Natural killer cell treated with Interleukin-12 subunit alpha and Interleukin-12 subunit beta and Interleukin-15 and Interleukin-18, amount 100 ng/mL, for 72 hours (primary cell): Measurements from ENCODE around the gene STOML1. TPM values are rescaled to one million over a fixed set of nuclear protein-coding genes. Genes with fewer than 3 reads are reported as not detected.
A peak's percentile ranks its signal among the peaks of the same experiment; 100 is the strongest.

Experiments
- ATAC-seq, 2 donors: fragments of 150-1000 bp; cut with Tn5 transposase in 1 of 2; sonication (Bioruptor Pico), chemical (Tn5 transposase) in 1 of 2; 2 replicates each; pipeline ENCODE4 v1.10.0; 2021
- DNase-seq: peaks from one replicate; pipeline ENCODE4 v3.0.0; 2022; ENCODE audit warnings: low spot score
- H3K27ac Mint-ChIP-seq, 2 donors: 1 replicate in 1 of 2; 2 replicates in 1 of 2; pipeline ENCODE4 v1.8.0; 2022; ENCODE audit warnings: mixed read lengths in 2 of 2, mild to moderate bottlenecking in 1 of 2, moderate library complexity in 1 of 2
- H3K27me3 Mint-ChIP-seq, 2 donors: 1 replicate in 1 of 2; 2 replicates in 1 of 2; pipeline ENCODE4 v1.8.0; 2022; ENCODE audit warnings: mixed read lengths in 2 of 2
- H3K36me3 Mint-ChIP-seq: one replicate; pipeline ENCODE4 v1.8.0; 2022; ENCODE audit warnings: mixed read lengths
- H3K4me1 Mint-ChIP-seq, 2 donors: 1 replicate in 1 of 2; 2 replicates in 1 of 2; pipeline ENCODE4 v1.8.0; 2022; ENCODE audit warnings: low read depth in 2 of 2, mixed read lengths in 2 of 2, mild to moderate bottlenecking in 1 of 2
- H3K4me3 Mint-ChIP-seq: one replicate; pipeline ENCODE4 v1.8.0; 2022; ENCODE audit warnings: mixed read lengths
- H3K9me3 Mint-ChIP-seq: 2 replicates; pipeline ENCODE4 v1.8.0; 2022; ENCODE audit warnings: mixed read lengths
- total RNA-seq, 2 donors: library from RNA; stranded (reverse); gene quantifications; one replicate each; pipeline ENCODE4 v1.2.3, GENCODE V29; 2022

The STOML1 gene
- total RNA-seq, 2 donors from 2014 or later = 14.3 to 17.9 TPM

DNA sequence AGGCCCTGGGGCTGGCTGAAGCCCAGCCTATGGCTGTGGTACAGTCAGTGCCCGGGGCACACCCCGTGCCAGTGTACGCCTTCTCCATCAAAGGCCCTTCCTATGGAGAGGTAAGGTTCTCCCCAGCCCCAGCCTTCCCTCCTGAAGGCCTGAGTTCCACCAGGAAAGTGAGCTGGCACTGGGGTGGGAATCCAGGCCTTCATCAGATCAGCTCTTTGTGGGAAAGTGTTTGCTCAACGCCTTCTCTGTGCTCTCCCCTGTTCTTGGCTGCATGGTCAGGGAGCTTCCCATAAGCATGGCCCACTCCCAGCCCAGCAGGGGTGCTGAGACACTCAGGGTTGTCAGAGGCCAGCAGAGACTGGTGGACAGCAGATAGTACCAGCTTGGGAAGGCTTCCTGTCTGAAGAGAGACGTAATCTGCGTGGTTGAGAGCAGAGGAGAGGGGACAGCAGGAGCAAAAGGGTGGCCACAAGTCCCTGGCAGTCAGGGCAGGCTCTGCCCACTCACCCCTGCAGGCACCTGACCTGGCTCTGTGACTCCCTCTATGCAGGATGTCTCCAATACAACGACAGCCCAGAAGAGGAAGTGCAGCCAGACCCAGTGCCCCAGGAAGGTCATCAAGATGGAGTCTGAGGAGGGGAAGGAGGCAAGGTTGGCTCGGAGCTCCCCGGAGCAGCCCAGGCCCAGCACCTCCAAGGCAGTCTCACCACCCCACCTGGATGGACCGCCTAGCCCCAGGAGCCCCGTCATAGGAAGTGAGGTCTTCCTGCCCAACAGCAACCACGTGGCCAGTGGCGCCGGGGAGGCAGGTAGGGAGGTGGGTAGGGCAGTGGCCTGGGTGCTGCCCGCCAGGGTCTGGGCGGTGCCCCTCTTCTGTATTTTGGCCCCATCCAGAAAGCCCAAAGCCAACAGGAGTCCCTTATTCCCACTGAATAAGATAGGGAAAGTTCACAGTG is 40.8 kb upstream of the STOML1 start:
- Mint-ChIP-seq H3K9me3 (no peaks in the 10 kb centered on the region), H3K27me3 (no peaks in the 10 kb centered on the region), H3K36me3 (peaks cover 4% of the 10 kb centered on the region), H3K4me3 (no peak overlapping the region), H3K27ac (no peak overlapping the region), H3K4me1 (peaks cover 0 to 7% of the 10 kb centered on the region in 2 donors)
- ATAC-seq (no peak), DNase-seq (no peak)

DNA sequence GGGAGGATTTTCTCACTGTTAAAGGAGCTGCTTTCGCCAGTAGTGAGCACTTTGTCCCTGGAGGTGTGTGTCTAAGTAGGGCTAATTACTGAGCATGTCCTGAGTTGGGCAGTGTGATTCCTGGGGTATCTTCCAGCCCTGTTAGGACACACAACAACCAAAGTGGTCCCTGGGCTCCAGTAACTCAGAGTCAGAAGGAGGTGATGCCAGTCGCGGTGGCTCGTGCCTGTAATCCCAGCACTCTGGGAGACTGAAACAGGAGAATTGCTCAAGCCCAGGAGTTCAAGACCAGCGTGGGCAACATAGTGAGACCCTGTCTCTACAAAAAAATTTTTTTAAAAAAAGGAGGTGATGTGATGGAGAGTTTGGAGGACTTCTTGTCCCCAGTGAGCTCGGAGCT is 40.0 kb upstream of the STOML1 start:
- H3K27ac Mint-ChIP-seq = no peak overlapping the region

DNA sequence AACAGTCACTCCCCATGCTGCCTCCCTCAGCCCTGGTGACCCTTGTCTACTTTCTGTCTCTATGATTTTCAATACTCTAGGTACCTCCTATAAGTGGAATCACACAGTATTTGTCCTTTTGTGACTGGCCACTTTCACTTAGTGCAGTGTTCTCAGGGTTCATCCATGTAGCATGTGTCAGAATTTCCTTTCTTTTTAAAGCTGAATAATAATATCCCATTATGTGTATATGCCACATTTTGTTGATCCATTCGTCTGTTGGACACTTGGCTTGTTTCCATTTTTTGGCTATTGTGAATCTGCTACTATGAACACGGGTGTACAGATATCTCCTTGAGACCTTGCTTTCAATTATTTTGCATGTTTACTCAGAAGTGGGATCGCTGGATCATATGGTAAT is 36.6 kb upstream of the STOML1 start:
- Mint-ChIP-seq H3K27ac (no peak overlapping the region), H3K27me3 (no peaks in the 10 kb centered on the region), H3K4me1 (no peaks in the 10 kb centered on the region), H3K4me3 (no peak overlapping the region), H3K36me3 (peaks cover 6% of the 10 kb centered on the region), H3K9me3 (no peaks in the 10 kb centered on the region)
- DNase-seq (no peak), ATAC-seq (no peak)

More for the DNA sequence above, 40.0 kb upstream of the STOML1 start:
- DNase-seq (no peak), ATAC-seq (no peak)
- H3K4me3 Mint-ChIP-seq = no peak overlapping the region
- H3K27me3 Mint-ChIP-seq = no peaks in the 10 kb centered on the region
- peaks cover 0 to 3% of the 10 kb centered on the region in 2 donors for H3K4me1 Mint-ChIP-seq
- H3K9me3 Mint-ChIP-seq = no peaks in the 10 kb centered on the region
- no peaks in the 10 kb centered on the region for H3K36me3 Mint-ChIP-seq

DNA sequence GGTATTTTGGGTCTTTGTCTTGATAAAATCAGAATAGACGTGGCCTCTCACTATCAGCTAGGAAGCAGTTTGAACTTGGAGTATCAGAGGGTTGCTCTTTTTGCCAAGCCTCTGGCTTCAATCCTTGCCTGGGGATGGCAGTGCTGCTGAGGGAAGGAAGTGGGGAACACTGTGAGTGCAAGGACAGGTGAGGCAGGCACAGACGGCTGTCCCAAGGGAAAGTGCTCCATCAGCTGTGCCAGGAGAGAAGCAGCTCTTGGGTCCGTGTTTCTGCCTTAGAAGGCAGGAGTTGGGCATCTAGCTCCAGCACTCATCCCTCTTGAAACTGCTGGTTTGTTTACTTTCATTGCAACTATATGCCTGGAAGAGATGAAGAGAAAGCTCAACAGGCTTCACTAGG is 35.6 kb upstream of the STOML1 start:
- Mint-ChIP-seq H3K4me3 (no peak overlapping the region), H3K27ac (no peak overlapping the region), H3K4me1 (peaks cover under 1 to 4% of the 10 kb centered on the region in 2 donors), H3K27me3 (no peaks in the 10 kb centered on the region), H3K9me3 (no peaks in the 10 kb centered on the region), H3K36me3 (peaks cover 7% of the 10 kb centered on the region)
- ATAC-seq (no peak), DNase-seq (no peak)

DNA sequence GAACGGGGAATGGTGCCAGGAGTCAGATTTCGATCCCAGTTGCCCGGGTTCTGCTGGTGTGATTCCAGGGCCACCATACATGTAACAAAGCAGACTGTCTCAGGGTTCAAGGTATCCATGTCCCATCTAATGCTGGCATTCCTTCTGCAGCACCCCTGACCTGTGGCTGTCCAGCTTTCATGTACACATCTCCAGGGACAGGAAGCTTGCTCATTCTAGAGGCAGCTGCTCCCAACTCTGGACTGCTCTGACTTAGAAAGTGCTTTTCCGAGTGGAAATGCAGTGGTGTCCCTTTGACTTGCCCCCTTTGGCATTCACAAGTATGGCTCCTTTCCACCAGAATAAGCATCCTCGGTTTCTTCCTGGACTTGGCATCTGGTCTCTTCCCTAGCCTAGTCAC is 33.3 kb upstream of the STOML1 start:
- no peaks in the 10 kb centered on the region for H3K9me3 Mint-ChIP-seq
- no peaks in the 10 kb centered on the region for H3K27me3 Mint-ChIP-seq
- peaks cover 14% of the 10 kb centered on the region for H3K36me3 Mint-ChIP-seq
- ATAC-seq (no peak), DNase-seq (no peak)
- H3K27ac Mint-ChIP-seq = no peak overlapping the region
- no peak overlapping the region for H3K4me3 Mint-ChIP-seq
- H3K4me1 Mint-ChIP-seq = peaks cover 7 to 12% of the 10 kb centered on the region in 2 donors

DNA sequence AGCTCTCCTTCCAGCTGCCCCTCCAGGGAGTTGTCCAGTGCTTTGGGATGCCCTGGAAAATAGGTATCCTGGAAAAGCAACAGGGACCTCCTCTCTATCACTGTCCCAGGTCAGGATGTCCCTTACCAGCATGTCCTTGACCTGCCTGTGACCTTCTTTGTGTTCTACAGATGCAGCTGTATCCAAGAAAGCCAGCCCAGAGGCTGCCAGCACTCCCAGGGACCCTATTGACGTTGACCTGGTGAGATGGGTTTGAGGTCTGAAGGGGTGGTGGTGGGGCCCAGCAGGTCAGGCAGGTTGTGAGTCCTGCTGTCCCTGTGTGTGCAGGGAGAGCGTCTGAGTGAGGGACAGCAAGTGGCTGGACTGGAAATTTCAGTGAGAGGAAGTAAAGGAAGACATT is 32.6 kb upstream of the STOML1 start:
- H3K36me3 Mint-ChIP-seq = peaks cover 14% of the 10 kb centered on the region
- ATAC-seq (no peak), DNase-seq (no peak)
- H3K27me3 Mint-ChIP-seq = no peaks in the 10 kb centered on the region
- no peak overlapping the region for H3K27ac Mint-ChIP-seq
- H3K9me3 Mint-ChIP-seq = no peaks in the 10 kb centered on the region
- peaks cover 7 to 13% of the 10 kb centered on the region in 2 donors for H3K4me1 Mint-ChIP-seq
- no peak overlapping the region for H3K4me3 Mint-ChIP-seq

DNA sequence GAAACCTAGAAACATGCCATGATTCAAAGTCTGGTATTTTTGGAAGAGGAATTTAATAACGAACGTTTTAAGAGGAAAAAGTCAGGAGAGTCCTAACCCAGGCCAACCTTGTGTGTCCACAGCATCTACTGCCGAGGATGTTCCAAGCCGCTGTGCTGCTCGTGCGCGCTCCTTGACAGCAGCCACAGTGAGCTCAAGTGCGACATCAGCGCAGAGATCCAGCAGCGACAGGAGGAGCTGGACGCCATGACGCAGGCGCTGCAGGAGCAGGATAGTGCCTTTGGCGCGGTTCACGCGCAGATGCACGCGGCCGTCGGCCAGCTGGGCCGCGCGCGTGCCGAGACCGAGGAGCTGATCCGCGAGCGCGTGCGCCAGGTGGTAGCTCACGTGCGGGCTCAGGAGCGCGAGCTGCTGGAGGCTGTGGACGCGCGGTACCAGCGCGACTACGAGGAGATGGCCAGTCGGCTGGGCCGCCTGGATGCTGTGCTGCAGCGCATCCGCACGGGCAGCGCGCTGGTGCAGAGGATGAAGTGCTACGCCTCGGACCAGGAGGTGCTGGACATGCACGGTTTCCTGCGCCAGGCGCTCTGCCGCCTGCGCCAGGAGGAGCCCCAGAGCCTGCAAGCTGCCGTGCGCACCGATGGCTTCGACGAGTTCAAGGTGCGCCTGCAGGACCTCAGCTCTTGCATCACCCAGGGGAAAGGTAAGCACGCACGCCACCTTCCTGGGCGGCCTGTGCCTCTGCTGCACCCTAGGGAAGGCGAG is 30.8 kb upstream of the STOML1 start:
- H3K27ac Mint-ChIP-seq = no peak overlapping the region
- peaks cover 7 to 17% of the 10 kb centered on the region in 2 donors for H3K4me1 Mint-ChIP-seq
- H3K36me3 Mint-ChIP-seq = peaks cover 14% of the 10 kb centered on the region
- no peak for ATAC-seq
- H3K27me3 Mint-ChIP-seq = no peaks in the 10 kb centered on the region
- no peak overlapping the region for H3K4me3 Mint-ChIP-seq
- no peaks in the 10 kb centered on the region for H3K9me3 Mint-ChIP-seq
- DNase-seq = no peak

DNA sequence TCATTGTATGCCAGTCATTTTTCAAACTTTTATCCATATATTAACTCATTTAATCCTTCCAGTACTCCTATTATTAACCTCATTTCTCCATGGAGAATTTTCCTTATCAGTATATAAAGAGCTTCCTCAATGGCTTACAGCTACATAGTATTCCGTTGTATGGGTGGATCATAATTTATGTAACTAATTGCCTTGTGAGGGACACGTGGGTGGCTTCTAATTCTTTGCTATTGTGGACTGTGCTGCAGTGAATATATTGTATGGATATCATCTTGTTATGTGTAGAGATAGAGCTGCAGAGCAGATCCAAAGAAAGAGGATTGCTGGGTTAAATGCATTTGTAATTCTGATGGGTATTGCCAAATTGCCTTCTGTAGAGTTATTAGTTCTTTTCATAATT is 27.6 kb upstream of the STOML1 start:
- Mint-ChIP-seq H3K4me1 (peaks cover 12 to 25% of the 10 kb centered on the region in 2 donors), H3K27me3 (no peaks in the 10 kb centered on the region), H3K9me3 (no peaks in the 10 kb centered on the region), H3K27ac (no peak overlapping the region), H3K36me3 (peaks cover 14% of the 10 kb centered on the region), H3K4me3 (no peak overlapping the region)
- DNase-seq (no peak), ATAC-seq (no peak)

DNA sequence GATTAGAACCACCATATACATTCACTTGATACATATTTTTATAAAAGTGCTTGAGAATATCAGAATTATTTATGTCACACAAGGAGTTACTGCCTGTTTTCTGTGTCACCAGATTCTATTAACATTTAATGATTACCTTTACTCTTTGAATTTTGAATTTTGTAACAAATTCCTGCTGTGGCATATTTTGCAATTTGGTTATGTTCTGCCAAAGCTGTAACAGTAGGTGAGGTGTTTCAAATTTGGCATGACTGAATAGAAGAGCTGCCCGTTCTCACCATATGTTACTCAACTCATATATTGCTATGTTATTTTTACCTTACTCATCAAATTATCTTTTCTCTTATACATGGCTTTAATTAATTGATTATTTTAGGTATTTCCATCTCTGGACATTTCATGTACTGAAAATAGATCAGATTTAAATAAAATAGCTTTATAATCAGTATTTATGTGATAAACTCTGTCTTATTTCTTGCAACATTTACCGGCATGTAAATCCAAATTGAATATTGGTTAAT is 21.3 kb upstream of the STOML1 start:
- Mint-ChIP-seq H3K4me3 (no peak overlapping the region), H3K9me3 (no peaks in the 10 kb centered on the region), H3K27me3 (no peaks in the 10 kb centered on the region), H3K27ac (peak overlapping the region in 1 of 2 donors; percentile 47), H3K36me3 (no peaks in the 10 kb centered on the region), H3K4me1 (peaks cover 25 to 28% of the 10 kb centered on the region in 2 donors)
- no peak for ATAC-seq
- no peak for DNase-seq

DNA sequence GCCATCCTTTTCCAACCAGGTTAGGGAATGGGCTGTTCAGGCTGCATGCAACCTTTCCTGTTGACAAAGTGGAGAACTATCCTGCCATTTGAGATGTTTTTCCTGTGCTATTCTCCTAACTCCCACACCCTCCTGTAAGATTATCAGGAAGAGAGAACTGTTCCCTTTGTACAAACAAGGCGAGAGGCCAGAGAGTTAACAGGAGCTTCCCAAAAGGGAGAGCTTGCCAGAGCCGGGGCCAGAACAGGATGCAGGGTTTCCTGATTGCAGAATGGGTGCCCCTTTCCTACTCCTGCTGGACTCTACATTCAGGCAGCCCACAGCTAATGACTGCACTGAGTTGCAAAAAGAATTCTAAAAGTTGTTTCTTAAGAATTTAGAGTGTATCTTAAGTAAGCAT is 19.5 kb upstream of the STOML1 start:
- peaks cover 43 to 44% of the 10 kb centered on the region in 2 donors for H3K4me1 Mint-ChIP-seq
- no peak for DNase-seq
- no peak for ATAC-seq
- no peak overlapping the region for H3K4me3 Mint-ChIP-seq
- H3K27ac Mint-ChIP-seq = no peak overlapping the region
- H3K36me3 Mint-ChIP-seq = peaks cover 6% of the 10 kb centered on the region
- H3K27me3 Mint-ChIP-seq = no peaks in the 10 kb centered on the region
- no peaks in the 10 kb centered on the region for H3K9me3 Mint-ChIP-seq

DNA sequence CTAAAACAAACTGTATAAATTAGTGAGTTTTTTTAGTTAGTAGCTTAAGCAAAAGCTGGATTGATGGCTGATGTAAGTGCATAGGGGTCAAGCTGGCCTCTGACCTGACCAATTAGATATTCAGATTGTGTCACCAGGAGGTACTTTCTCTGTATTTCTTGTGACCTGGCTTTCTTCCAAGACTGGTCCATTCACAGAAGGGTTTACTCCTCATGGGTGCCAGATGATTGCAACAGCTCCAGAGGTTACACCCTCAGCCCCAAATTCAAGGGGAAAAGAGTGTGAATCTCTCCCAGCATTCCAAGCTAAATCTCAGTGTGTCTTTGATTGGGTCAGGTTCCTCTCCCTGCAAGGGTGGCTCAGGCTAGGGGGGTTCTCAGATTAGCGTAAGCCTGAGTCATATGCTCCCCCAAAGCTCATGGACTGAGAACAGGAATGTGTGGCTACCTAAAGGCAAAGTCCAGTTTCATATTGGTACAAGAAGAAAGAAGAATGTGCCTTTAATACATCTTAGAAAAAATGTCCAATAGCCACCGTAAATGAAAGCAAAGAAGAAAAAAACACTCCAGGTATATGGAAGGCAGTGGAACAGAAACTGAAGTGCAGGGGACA is 18.9 kb upstream of the STOML1 start:
- Mint-ChIP-seq H3K27me3 (no peaks in the 10 kb centered on the region), H3K9me3 (no peaks in the 10 kb centered on the region), H3K36me3 (peaks cover 9% of the 10 kb centered on the region), H3K27ac (no peak overlapping the region), H3K4me3 (no peak overlapping the region), H3K4me1 (peaks cover 48 to 49% of the 10 kb centered on the region in 2 donors)
- DNase-seq (no peak), ATAC-seq (no peak)

DNA sequence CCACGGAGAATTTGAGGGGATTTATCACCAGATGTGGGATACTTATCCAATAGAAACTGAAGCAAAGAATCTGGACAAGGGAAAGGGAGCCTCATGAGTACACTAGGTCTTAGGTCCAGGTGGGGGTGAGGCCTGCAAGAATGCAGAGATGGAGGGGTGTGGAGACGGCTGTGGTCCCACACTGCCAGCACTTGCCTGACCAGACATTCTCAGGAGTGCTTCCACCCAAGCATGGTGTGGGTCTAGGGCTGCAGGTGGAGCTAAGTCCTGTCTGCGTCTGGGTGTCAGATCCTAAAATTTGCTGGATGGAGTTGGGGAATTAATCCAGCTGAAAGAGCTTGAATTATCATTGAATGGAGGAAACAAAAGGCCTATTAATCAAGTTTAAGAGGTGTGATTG is 16.8 kb upstream of the STOML1 start:
- Mint-ChIP-seq H3K9me3 (no peaks in the 10 kb centered on the region), H3K27me3 (no peaks in the 10 kb centered on the region), H3K4me1 (peaks cover 46 to 50% of the 10 kb centered on the region in 2 donors), H3K36me3 (peaks cover 18% of the 10 kb centered on the region), H3K27ac (no peak overlapping the region), H3K4me3 (no peak overlapping the region)
- ATAC-seq = no peak
- DNase-seq = no peak

DNA sequence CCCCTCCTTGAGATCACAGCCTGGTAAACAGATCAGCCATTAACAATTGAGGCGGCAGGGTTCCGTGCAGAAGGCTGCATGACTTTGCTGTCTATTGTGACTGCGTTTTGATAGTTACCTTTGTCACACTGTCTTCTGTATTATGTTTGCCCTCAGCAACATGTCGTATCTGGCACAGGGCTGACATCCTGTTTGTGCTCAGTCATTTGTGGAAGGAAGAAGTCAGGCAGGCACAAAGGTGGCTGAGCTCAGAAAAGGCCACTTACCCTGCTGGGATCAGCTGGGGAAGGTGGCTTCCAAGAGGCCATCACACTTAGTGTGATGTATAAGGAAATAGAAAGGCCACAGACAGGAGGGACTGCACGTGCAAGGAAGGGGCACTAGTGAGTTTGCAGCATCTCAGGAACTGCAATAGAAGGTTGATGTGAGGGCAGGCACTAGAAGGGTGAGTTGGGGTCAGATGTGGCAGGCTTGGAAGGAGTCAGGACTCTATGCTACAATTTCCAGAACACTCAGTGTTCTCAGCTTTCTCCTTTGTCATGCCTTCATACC is 15.8 kb upstream of the STOML1 start:
- peak in 1 of 2 donors; percentile 86 for ATAC-seq
- H3K9me3 Mint-ChIP-seq = no peaks in the 10 kb centered on the region
- no peak for DNase-seq
- peak overlapping the region; percentile 76 for H3K4me3 Mint-ChIP-seq
- H3K27ac Mint-ChIP-seq = peak overlapping the region; percentile 57 to 76
- H3K4me1 Mint-ChIP-seq = peaks cover 49 to 57% of the 10 kb centered on the region in 2 donors
- H3K36me3 Mint-ChIP-seq = peaks cover 26% of the 10 kb centered on the region
- H3K27me3 Mint-ChIP-seq = no peaks in the 10 kb centered on the region
